HepG2 (cell line): ENCODE measurements around the gene NPW. TPM values are rescaled to one million over a fixed set of nuclear protein-coding genes. Genes with fewer than 3 reads are reported as not detected.

Source experiments
- ATAC-seq: fragments of 200-7000 bp; cut with Tn5 transposase; 3 replicates; pipeline ENCODE4 v1.9.1; 2020; ENCODE audit warnings: mild to moderate bottlenecking, moderate library complexity
- BruUV-seq: library from RNA; stranded (reverse); fragments of 400-500 nt; replicated peaks from 2 replicates; lab custom pipeline; 2021; lab: Mats Ljungman, UMichigan
- CTCF ChIA-PET: fragments of 300-600 bp; formaldehyde crosslinking; extraction: SDS; loops from one replicate; lab custom pipeline; 2021; ENCODE audit warnings: low total read pairs, inconsistent platforms, low intra/inter-chr PET ratio; lab: Yijun Ruan, JAX
- POLR2A ChIA-PET: fragments of 350-600 bp; sonication (Branson Sonifier 250); formaldehyde crosslinking; loops from one replicate; lab custom pipeline; 2020; ENCODE audit warnings: antibody characterized with exemption, inconsistent platforms; lab: Yijun Ruan, JAX
- DNase-seq: peaks from one replicate; pipeline ENCODE4 v3.0.0-alpha.2; 2015; ENCODE audit warnings: low spot score
- FAIRE-seq: peaks from 3 replicates; lab custom pipeline; 2011; peaks lifted over from hg19 to GRCh38; lab: Jason Lieb, UNC
- H2AFZ ChIP-seq: one replicate; pipeline ENCODE4 v1.6.1; 2011; ENCODE audit warnings: low read length, inconsistent platforms
- H3K27ac ChIP-seq: fragments of 300-600 bp; 3 replicates; pipeline ENCODE4 v1.8.0; 2011; ENCODE audit warnings: mixed run types, mild to moderate bottlenecking, mixed read lengths, low read length, inconsistent platforms; ENCODE audit not compliant: insufficient read depth; ENCODE audit errors: extremely low read length
- H3K27me3 ChIP-seq, 2 experiments: fragments of 200-600 bp in 1 of 2; 2 replicates in 1 of 2; 3 replicates in 1 of 2; pipeline versions ENCODE4 v1.6.0 to v1.8.0; 2011; ENCODE audit warnings: low read length in 2 of 2, mild to moderate bottlenecking in 2 of 2, moderate library complexity in 2 of 2, inconsistent platforms in 1 of 2; ENCODE audit not compliant: insufficient read depth in 2 of 2, control insufficient read depth in 1 of 2
- H3K36me3 ChIP-seq, 2 experiments: fragments of 200-600 bp in 1 of 2; replicated peaks in 1 of 2; 2 replicates in 1 of 2; 3 replicates in 1 of 2; pipeline versions ENCODE4 v1.5.1 to v1.8.0; 2011; ENCODE audit warnings: low read length in 2 of 2, inconsistent platforms in 1 of 2; ENCODE audit not compliant: insufficient read depth in 2 of 2, control insufficient read depth in 1 of 2
- H3K4me1 ChIP-seq: 2 replicates; pipeline ENCODE4 v1.5.1; 2012; ENCODE audit warnings: low read length, inconsistent platforms; ENCODE audit not compliant: insufficient read depth
- H3K4me2 ChIP-seq: 2 replicates; pipeline ENCODE4 v1.6.0; 2011; ENCODE audit warnings: low read depth, low read length, inconsistent platforms
- H3K4me3 ChIP-seq, 3 experiments: fragments of 200-600 bp in 1 of 3; sonication (generic), shearing (Covaris generic) in 1 of 3; replicated peaks in 1 of 3; 2 replicates each; pipeline ENCODE4 v1.5.1; 2011 to 2016; ENCODE audit warnings: low read length in 3 of 3, inconsistent platforms in 2 of 3, low read depth in 2 of 3, mild to moderate bottlenecking in 2 of 3, control low read depth in 1 of 3, mixed read lengths in 1 of 3; ENCODE audit not compliant: insufficient read depth in 1 of 3
- H3K79me2 ChIP-seq: one replicate; pipeline ENCODE4 v1.6.1; 2011; ENCODE audit warnings: low read length, inconsistent platforms; ENCODE audit not compliant: insufficient read depth
- H3K9ac ChIP-seq: 2 replicates; pipeline ENCODE4 v1.6.0; 2011; ENCODE audit warnings: mild to moderate bottlenecking, low read depth, low read length, inconsistent platforms; ENCODE audit not compliant: insufficient read depth
- H3K9me3 ChIP-seq: 2 replicates; pipeline ENCODE4 v1.5.1; 2012; ENCODE audit warnings: mild to moderate bottlenecking, low read length
- H4K20me1 ChIP-seq: 2 replicates; pipeline ENCODE4 v1.6.0; 2011; ENCODE audit warnings: inconsistent platforms, mild to moderate bottlenecking, low read length, moderate library complexity; ENCODE audit not compliant: insufficient read depth
- E2F1 ChIP-seq: sonication (generic); formaldehyde crosslinking; IDR thresholded peaks from 2 replicates; pipeline ENCODE4 v1.5.0; 2020; ENCODE audit warnings: missing genetic modification reagents
- HBP1 ChIP-seq: IDR thresholded peaks from 2 replicates; pipeline ENCODE4 v1.6.1; 2016; ENCODE audit warnings: low read depth, control low read depth
- KDM4B ChIP-seq: sonication (generic); formaldehyde crosslinking; IDR thresholded peaks from 2 replicates; pipeline ENCODE4 v1.4.0; 2020; ENCODE audit warnings: missing genetic modification reagents
- ZNF678 ChIP-seq: sonication (generic); formaldehyde crosslinking; IDR thresholded peaks from 2 replicates; pipeline ENCODE4 v1.4.0; 2020; ENCODE audit warnings: mild to moderate bottlenecking, missing genetic modification reagents
- ZNF768 ChIP-seq: sonication (generic); formaldehyde crosslinking; IDR thresholded peaks from 2 replicates; pipeline ENCODE4 v1.4.0; 2020; ENCODE audit warnings: missing genetic modification reagents
- ZNF776 ChIP-seq: sonication (generic); formaldehyde crosslinking; IDR thresholded peaks from 2 replicates; pipeline ENCODE4 v1.4.0; 2020; ENCODE audit warnings: mild to moderate bottlenecking, missing genetic modification reagents
- WGBS: methylation state at CpG from one replicate; pipeline ENCODE4 v1.1.6; 2017; ENCODE audit warnings: low lambda C conversion rate; 5-methylcytosine and 5-hydroxymethylcytosine counted together
- in situ Hi-C: cut with HindIII; loops from 2 replicates; pipeline ENCODE4 v1.10.0; 2017; ENCODE audit warnings: low pct_unique_long_range_greater_than_20kb; ENCODE audit not compliant: extremely low pct_ligation_motif_present
- intact Hi-C: fragments of 100-400 bp; cut with micrococcal nuclease; formaldehyde crosslinking; loops from one replicate; pipeline ENCODE4 v1.10.0; 2022; ENCODE audit not compliant: unreplicated experiment
- polyA plus RNA-seq, 8 experiments: library from polyadenylated mRNA; depleted of rRNA in 3 of 8; stranded (reverse) in 7 of 8; unstranded in 1 of 8; fragments of >200 nt; fragmentation: Illumina TruSeq in 4 of 8; extraction: Trizol in 4 of 8; gene quantifications; 2 replicates each; pipeline versions ENCODE4 v1.2.1 to v1.2.3, GENCODE V29; 2011 to 2016; ENCODE audit warnings: low read depth in 4 of 8, missing spikeins in 1 of 8, mixed read lengths in 1 of 8; ENCODE audit not compliant: insufficient read depth in 1 of 8
- total RNA-seq, 5 experiments: library from RNA; depleted of rRNA; stranded (reverse); fragments of >200 nt; fragmentation: Illumina TruSeq; extraction: Trizol; gene quantifications; 2 replicates each; pipeline ENCODE4 v1.2.3, GENCODE V29; 2016; ENCODE audit warnings: low read depth in 1 of 5
- TF ChIP-seq, protein P1 (sequence below): conservative IDR thresholded peaks from 2 replicates; pipeline ENCODE4 v1.6.1; 2018; ENCODE audit warnings: missing genetic modification reagents
- TF ChIP-seq, protein P2 (sequence below), 2 experiments: fragments of 450-650 bp in 1 of 2; sonication (generic) in 1 of 2; formaldehyde crosslinking in 1 of 2; IDR thresholded peaks; 2 replicates each; pipeline versions ENCODE4 v1.6.1 to v1.8.0; 2016 to 2022; ENCODE audit warnings: antibody characterized with exemption in 1 of 2, mild to moderate bottlenecking in 1 of 2, missing genetic modification reagents in 1 of 2

Gene NPW
- total and polyA plus RNA-seq, 2 of the 13 experiments (the other 11 are each of a cell fraction or from before 2014, with no cell fraction given) = 0.24 to 0.97 TPM

DNA sequence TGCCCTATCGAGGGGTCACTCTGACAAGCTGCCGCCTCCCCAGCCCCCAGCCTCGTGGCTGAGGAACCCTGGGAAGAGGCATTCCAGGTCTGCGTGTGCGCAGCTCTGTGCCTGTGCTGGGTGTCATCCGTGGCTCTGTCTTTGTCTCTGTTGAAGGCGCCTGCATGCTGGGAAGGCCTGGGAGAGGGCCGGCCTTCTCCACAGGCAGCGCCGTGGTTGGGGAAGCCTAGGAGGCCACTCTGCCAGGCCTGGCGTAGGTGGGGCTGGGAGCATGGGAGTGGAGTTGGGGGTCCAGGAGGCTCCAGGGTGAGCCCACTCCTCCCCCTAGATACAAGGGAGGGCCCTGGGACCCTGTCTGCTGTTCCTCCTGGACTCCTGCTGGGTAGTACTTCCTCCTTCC is 10.5 kb downstream of the NPW start:
- intact Hi-C loops = no loop called here
- in situ Hi-C loops = no loop called here
- no peak for ATAC-seq
- no peaks in the 10 kb centered on the region; a peak in 1 of 5 replicates for H3K36me3 ChIP-seq
- H3K27me3 ChIP-seq = peaks cover 0 to 9% of the 10 kb centered on the region in 2 experiments; a peak in 1 of 5 replicates
- no peak overlapping the region for H2AFZ ChIP-seq
- H4K20me1 ChIP-seq = 0 out of 2 replicates have a peak, but pooled peaks cover 7% of the 10 kb centered on the region
- no peaks in the 10 kb centered on the region for H3K9me3 ChIP-seq
- H3K4me1 ChIP-seq = peaks cover 76% of the 10 kb centered on the region
- H3K4me2 ChIP-seq = no peak overlapping the region
- no peak overlapping the region for H3K27ac ChIP-seq
- ChIA-PET POLR2A (no interaction called here), CTCF (no interaction called here)
- no TSS peak for BruUV-seq
- peaks cover 3% of the 10 kb centered on the region for H3K79me2 ChIP-seq
- peak; percentile 80; the same call in 1 of the 2 replicates for TF ChIP-seq ZNF768 (CRISPR knock-in tag)
- TF ChIP-seq, protein P1, sequence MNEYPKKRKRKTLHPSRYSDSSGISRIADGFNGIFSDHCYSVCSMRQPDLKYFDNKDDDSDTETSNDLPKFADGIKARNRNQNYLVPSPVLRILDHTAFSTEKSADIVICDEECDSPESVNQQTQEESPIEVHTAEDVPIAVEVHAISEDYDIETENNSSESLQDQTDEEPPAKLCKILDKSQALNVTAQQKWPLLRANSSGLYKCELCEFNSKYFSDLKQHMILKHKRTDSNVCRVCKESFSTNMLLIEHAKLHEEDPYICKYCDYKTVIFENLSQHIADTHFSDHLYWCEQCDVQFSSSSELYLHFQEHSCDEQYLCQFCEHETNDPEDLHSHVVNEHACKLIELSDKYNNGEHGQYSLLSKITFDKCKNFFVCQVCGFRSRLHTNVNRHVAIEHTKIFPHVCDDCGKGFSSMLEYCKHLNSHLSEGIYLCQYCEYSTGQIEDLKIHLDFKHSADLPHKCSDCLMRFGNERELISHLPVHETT (CRISPR knock-in tag) = no peak
- TF ChIP-seq ZNF776 (CRISPR knock-in tag) = no peak
- TF ChIP-seq E2F1 (CRISPR knock-in tag) = no peak
- TF ChIP-seq HBP1 = no peak
- TF ChIP-seq ZNF678 = no peak
- no peak for TF ChIP-seq KDM4B (CRISPR knock-in tag)
- TF ChIP-seq, protein P2, sequence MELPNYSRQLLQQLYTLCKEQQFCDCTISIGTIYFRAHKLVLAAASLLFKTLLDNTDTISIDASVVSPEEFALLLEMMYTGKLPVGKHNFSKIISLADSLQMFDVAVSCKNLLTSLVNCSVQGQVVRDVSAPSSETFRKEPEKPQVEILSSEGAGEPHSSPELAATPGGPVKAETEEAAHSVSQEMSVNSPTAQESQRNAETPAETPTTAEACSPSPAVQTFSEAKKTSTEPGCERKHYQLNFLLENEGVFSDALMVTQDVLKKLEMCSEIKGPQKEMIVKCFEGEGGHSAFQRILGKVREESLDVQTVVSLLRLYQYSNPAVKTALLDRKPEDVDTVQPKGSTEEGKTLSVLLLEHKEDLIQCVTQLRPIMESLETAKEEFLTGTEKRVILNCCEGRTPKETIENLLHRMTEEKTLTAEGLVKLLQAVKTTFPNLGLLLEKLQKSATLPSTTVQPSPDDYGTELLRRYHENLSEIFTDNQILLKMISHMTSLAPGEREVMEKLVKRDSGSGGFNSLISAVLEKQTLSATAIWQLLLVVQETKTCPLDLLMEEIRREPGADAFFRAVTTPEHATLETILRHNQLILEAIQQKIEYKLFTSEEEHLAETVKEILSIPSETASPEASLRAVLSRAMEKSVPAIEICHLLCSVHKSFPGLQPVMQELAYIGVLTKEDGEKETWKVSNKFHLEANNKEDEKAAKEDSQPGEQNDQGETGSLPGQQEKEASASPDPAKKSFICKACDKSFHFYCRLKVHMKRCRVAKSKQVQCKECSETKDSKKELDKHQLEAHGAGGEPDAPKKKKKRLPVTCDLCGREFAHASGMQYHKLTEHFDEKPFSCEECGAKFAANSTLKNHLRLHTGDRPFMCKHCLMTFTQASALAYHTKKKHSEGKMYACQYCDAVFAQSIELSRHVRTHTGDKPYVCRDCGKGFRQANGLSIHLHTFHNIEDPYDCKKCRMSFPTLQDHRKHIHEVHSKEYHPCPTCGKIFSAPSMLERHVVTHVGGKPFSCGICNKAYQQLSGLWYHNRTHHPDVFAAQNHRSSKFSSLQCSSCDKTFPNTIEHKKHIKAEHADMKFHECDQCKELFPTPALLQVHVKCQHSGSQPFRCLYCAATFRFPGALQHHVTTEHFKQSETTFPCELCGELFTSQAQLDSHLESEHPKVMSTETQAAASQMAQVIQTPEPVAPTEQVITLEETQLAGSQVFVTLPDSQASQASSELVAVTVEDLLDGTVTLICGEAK (IDR thresholded peaks at IDR 0.05) = no peak
- TF ChIP-seq, protein P2 (CRISPR knock-in tag; IDR thresholded peaks at IDR 0.05) = no peak
- no peak for FAIRE-seq
- no peak for DNase-seq
- 88% methylated on average over 7 of the region's 11 CpGs for WGBS
- no peak overlapping the region for H3K9ac ChIP-seq
- H3K4me3 ChIP-seq = no peak overlapping the region
